Naive thymus-derived CD4-positive, alpha-beta T cell (primary cell): ENCODE measurements around the gene CAMK2D. TPM values are rescaled to one million over a fixed set of nuclear protein-coding genes. Genes with fewer than 3 reads are reported as not detected.

Experiments used
- ATAC-seq: fragments of 150-1000 bp; cut with Tn5 transposase; 2 replicates; pipeline ENCODE4 v1.10.0; 2021; ENCODE audit warnings: mild to moderate bottlenecking, moderate library complexity
- CTCF ChIA-PET: fragments of 350-600 bp; sonication (Branson Sonifier 250); formaldehyde crosslinking; loops from one replicate; lab custom pipeline; 2021; ENCODE audit warnings: antibody characterized with exemption; lab: Charles Lee
- POLR2A ChIA-PET: fragments of 350-600 bp; sonication (Branson Sonifier 250); formaldehyde crosslinking; loops from one replicate; lab custom pipeline; 2021; ENCODE audit warnings: antibody characterized with exemption, inconsistent platforms; lab: Charles Lee
- DNase-seq, 9 donors: peaks; one replicate each; pipeline versions ENCODE4 v3.0.0 to v3.0.0-alpha.2; 2020 to 2022; ENCODE audit warnings: mixed read lengths in 1 of 9
- H3K27ac ChIP-seq: one replicate; pipeline ENCODE4 v1.7.0; 2013; ENCODE audit warnings: mild to moderate bottlenecking, low read depth, low read length, moderate library complexity
- H3K27me3 ChIP-seq, 2 donors: one replicate each; pipeline ENCODE4 v1.7.0; 2013; ENCODE audit warnings: low read length in 2 of 2, mild to moderate bottlenecking in 2 of 2, moderate library complexity in 2 of 2; ENCODE audit not compliant: control insufficient read depth in 2 of 2, insufficient read depth in 2 of 2
- H3K36me3 ChIP-seq, 3 experiments: 1 replicate in 2 of 3; 2 replicates in 1 of 3; pipeline ENCODE4 v1.7.0; 2013; ENCODE audit warnings: low read length in 3 of 3, mild to moderate bottlenecking in 3 of 3, moderate library complexity in 1 of 3; ENCODE audit not compliant: insufficient read depth in 3 of 3, control insufficient read depth in 2 of 3
- H3K4me1 ChIP-seq, 2 donors: one replicate each; pipeline ENCODE4 v1.7.0; 2013; ENCODE audit warnings: low read length in 2 of 2, mild to moderate bottlenecking in 2 of 2, moderate library complexity in 1 of 2; ENCODE audit not compliant: control insufficient read depth in 2 of 2, insufficient read depth in 2 of 2
- H3K4me3 ChIP-seq: 2 replicates; pipeline ENCODE4 v1.7.0; 2013; ENCODE audit warnings: mild to moderate bottlenecking, low read length
- H3K9me3 ChIP-seq, 3 experiments: 1 replicate in 2 of 3; 2 replicates in 1 of 3; pipeline ENCODE4 v1.7.0; 2013; ENCODE audit warnings: low read length in 3 of 3; ENCODE audit not compliant: control insufficient read depth in 2 of 3
- H3K27ac Mint-ChIP-seq, 9 donors: one replicate each; pipeline ENCODE4 v1.8.0; 2020 to 2022; ENCODE audit warnings: mixed read lengths in 9 of 9, mild to moderate bottlenecking in 8 of 9, moderate library complexity in 5 of 9, inconsistent platforms in 2 of 9
- H3K27me3 Mint-ChIP-seq, 5 donors: one replicate each; pipeline ENCODE4 v1.8.0; 2021 to 2022; ENCODE audit warnings: mixed read lengths in 5 of 5, mild to moderate bottlenecking in 1 of 5
- H3K36me3 Mint-ChIP-seq, 5 donors: one replicate each; pipeline ENCODE4 v1.8.0; 2020 to 2022; ENCODE audit warnings: mixed read lengths in 5 of 5, mild to moderate bottlenecking in 3 of 5, inconsistent platforms in 1 of 5
- H3K4me1 Mint-ChIP-seq, 7 donors: one replicate each; pipeline ENCODE4 v1.8.0; 2020 to 2022; ENCODE audit warnings: mixed read lengths in 7 of 7, mild to moderate bottlenecking in 3 of 7, inconsistent platforms in 1 of 7
- H3K4me3 Mint-ChIP-seq, 10 donors: one replicate each; pipeline ENCODE4 v1.8.0; 2020 to 2022; ENCODE audit warnings: mild to moderate bottlenecking in 10 of 10, mixed read lengths in 10 of 10, moderate library complexity in 6 of 10, inconsistent platforms in 2 of 10
- H3K9me3 Mint-ChIP-seq, 11 donors: one replicate each; pipeline ENCODE4 v1.8.0; 2020 to 2022; ENCODE audit warnings: mixed read lengths in 11 of 11, mild to moderate bottlenecking in 4 of 11, inconsistent platforms in 1 of 11, moderate library complexity in 1 of 11
- intact Hi-C, 2 donors: fragments of 100-400 bp; cut with micrococcal nuclease; formaldehyde crosslinking; loops; one replicate each; pipeline ENCODE4 v1.15.1; 2023
- polyA plus RNA-seq, 2 donors: library from polyadenylated mRNA; unstranded; fragments of 300-500 nt; fragmentation: Illumina TruSeq; gene quantifications; one replicate each; pipeline ENCODE4 v1.2.3, GENCODE V29; 2021
- total RNA-seq, 6 experiments: library from RNA in 5 of 6; stranded (reverse) in 5 of 6; gene quantifications; 1 replicate in 5 of 6; 2 replicates in 1 of 6; pipeline ENCODE4 v1.2.3 and lab custom pipeline; 2021 to 2026

Gene CAMK2D
- total and polyA plus RNA-seq, 7 experiments from 2014 or later: 13.5 to 41.2 (median 36.1) TPM

DNA sequence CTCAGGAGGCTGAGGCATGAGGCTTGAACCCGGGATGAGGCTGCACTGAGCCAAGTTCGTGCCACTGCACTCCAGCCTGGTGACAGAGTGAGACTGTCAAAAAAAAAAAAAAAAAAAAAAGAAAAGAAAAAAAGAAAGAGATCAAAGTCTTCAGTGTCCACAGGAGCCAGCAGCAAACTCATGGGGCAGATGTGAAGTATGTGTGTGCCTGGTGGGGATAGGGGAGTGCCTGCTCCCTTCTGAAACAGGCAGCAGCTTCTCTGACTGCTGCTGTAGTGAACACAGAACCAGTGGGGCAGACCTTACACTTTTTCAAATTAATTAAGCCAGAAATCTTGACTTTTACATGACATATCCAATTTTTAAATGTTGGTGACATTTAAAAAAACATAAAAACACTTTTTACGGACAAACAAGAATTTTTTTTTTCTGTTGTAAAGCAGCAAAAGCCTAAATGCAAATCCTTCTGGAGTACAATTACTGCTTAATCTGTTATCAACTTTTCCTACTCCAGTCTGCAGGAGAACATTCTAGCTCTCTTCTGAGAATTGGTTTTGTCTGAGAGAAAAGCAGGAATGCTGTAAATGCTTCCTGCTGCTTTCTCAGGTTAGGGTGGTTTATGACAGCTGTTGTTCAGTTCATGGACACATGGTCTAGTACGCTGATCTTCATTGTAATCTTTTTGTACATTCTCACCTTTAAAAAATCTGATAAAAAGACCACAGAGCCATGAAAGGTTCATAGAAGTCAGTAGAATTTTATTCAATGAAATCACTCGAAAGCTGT is 311.1 kb downstream of the CAMK2D start:
- H3K27me3 Mint-ChIP-seq: no peaks in the 10 kb centered on the region
- H3K4me3 Mint-ChIP-seq: no peak overlapping the region
- Histone ChIP-seq H3K9me3 (peaks cover 0 to 5% (median 0%) of the 10 kb centered on the region in 3 experiments), H3K27ac (no peak overlapping the region), H3K27me3 (no peaks in the 10 kb centered on the region), H3K4me1 (no peaks in the 10 kb centered on the region), H3K36me3 (no peaks in the 10 kb centered on the region), H3K4me3 (no peak overlapping the region)
- CTCF ChIA-PET: no interaction called here
- ATAC-seq (no peak), DNase-seq (no peak)
- peaks cover 0 to 4% (median 0%) of the 10 kb centered on the region in 11 donors for H3K9me3 Mint-ChIP-seq
- H3K36me3 Mint-ChIP-seq: peaks cover 0 to 25% (median 10%) of the 10 kb centered on the region in 5 donors
- POLR2A ChIA-PET: no interaction called here
- intact Hi-C loops: no loop called here
- peaks cover 0 to 3% (median 0%) of the 10 kb centered on the region in 7 donors for H3K4me1 Mint-ChIP-seq
- no peak overlapping the region for H3K27ac Mint-ChIP-seq

DNA sequence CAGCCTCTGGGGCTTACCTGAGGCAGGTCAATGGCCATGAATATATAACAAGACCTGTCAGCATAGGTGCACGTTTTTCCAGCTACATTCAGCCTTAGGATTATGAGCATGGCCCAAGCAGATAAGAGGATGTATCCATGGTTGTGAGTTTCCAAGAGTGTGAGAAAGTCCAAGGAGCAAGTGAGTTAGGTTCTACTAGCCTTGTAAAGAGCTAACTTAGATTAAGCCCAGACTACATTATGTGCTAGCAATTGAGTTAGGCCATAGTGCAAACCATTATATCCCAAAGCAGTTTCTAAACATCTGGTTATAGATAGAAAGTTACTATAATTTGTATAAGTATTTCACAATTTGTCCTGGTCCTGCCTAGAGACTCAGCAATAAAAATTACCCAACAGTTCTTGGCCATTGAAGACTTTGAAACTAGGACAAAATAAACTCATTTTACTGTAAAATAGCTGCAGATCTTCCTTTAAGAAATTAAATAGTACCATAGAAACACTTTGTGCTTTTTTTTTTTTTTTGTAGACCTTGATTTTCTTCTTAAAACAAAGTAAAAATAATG is 312.0 kb downstream of the CAMK2D start:
- Histone ChIP-seq H3K36me3 (no peaks in the 10 kb centered on the region), H3K4me3 (no peak overlapping the region), H3K27ac (no peak overlapping the region), H3K4me1 (no peaks in the 10 kb centered on the region), H3K27me3 (no peaks in the 10 kb centered on the region), H3K9me3 (peaks cover 0 to 5% (median 0%) of the 10 kb centered on the region in 3 experiments)
- peaks cover 0 to 22% (median 10%) of the 10 kb centered on the region in 5 donors for H3K36me3 Mint-ChIP-seq
- peaks cover 0 to 3% (median 0%) of the 10 kb centered on the region in 7 donors for H3K4me1 Mint-ChIP-seq
- H3K9me3 Mint-ChIP-seq: peaks cover 0 to 5% (median 0%) of the 10 kb centered on the region in 11 donors
- no peaks in the 10 kb centered on the region for H3K27me3 Mint-ChIP-seq
- intact Hi-C loops: loop anchor here in 1 of 2 donors (5.0 kb wide), 1 partner anchor 313 kb away; the partner anchor contains the start of gene CAMK2D
- POLR2A ChIA-PET: no interaction called here
- CTCF ChIA-PET: no interaction called here
- ATAC-seq (no peak), DNase-seq (no peak)
- H3K4me3 Mint-ChIP-seq: no peak overlapping the region
- H3K27ac Mint-ChIP-seq: no peak overlapping the region

DNA sequence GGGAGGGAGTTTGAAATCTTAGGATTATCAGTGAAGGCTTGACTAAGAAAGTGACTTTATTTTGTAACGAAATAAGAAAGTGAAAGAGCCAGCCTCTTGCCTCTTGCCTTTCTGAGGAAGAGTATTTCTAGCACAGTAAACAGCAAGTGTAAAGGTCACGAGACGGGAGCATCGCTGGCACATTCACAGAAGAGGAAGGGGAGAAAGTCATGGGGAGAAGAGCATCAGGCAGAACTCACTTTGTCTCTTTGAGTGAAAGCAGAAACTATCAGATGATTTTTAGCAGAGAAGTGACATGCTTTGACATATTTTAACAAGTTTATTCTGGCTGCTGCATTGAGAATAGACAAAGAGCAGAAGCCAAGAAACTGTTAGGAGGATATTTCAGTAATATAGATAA is 313.8 kb downstream of the CAMK2D start:
- no peaks in the 10 kb centered on the region for H3K27me3 Mint-ChIP-seq
- H3K4me3 Mint-ChIP-seq: no peak overlapping the region
- peaks cover 0 to 5% (median 0%) of the 10 kb centered on the region in 11 donors for H3K9me3 Mint-ChIP-seq
- no peak overlapping the region for H3K27ac ChIP-seq
- no peak for DNase-seq
- POLR2A ChIA-PET: no interaction called here
- ATAC-seq: no peak
- intact Hi-C loops: loop anchor here in 1 of 2 donors (5.0 kb wide), 1 partner anchor 315 kb away; the partner anchor contains the start of gene CAMK2D
- no peak overlapping the region for H3K4me3 ChIP-seq
- H3K4me1 ChIP-seq: no peaks in the 10 kb centered on the region
- peaks cover 0 to 13% (median 6%) of the 10 kb centered on the region in 5 donors for H3K36me3 Mint-ChIP-seq
- H3K27ac Mint-ChIP-seq: no peak overlapping the region
- peaks cover 0 to 5% (median 0%) of the 10 kb centered on the region in 3 experiments for H3K9me3 ChIP-seq
- no peaks in the 10 kb centered on the region for H3K27me3 ChIP-seq
- H3K36me3 ChIP-seq: no peaks in the 10 kb centered on the region
- CTCF ChIA-PET: no interaction called here
- H3K4me1 Mint-ChIP-seq: peaks cover 0 to 6% (median 4%) of the 10 kb centered on the region in 7 donors

DNA sequence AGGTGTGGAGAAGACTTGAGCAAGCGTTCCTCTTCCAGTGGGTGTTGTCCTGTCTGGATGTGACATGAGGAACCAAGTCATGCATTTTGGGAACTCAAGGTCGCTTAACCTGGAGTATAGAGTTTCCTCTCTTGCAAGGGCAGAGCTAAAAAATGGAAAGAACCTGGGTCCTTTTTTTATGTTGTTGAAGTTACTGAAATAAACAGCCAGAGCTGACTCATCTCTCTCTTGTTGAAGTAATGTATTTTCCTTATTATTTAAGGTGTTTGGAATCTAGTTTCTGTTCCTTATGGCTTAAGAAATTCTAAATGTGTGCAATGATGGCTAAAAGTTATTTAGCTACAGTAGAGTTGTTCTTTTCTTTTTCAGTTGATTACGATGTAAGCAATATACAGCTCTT is 314.5 kb downstream of the CAMK2D start:
- no peak overlapping the region for H3K27ac ChIP-seq
- intact Hi-C loops: loop anchor here in 1 of 2 donors (5.0 kb wide), 1 partner anchor 315 kb away; the partner anchor contains the start of gene CAMK2D
- no peaks in the 10 kb centered on the region for H3K27me3 ChIP-seq
- no peaks in the 10 kb centered on the region for H3K4me1 ChIP-seq
- H3K36me3 Mint-ChIP-seq: peaks cover 0 to 13% (median 6%) of the 10 kb centered on the region in 5 donors
- ATAC-seq (no peak), DNase-seq (no peak)
- H3K4me1 Mint-ChIP-seq: peaks cover 0 to 6% (median 4%) of the 10 kb centered on the region in 7 donors
- ChIA-PET POLR2A (no interaction called here), CTCF (no interaction called here)
- no peaks in the 10 kb centered on the region for H3K36me3 ChIP-seq
- H3K4me3 Mint-ChIP-seq: no peak overlapping the region
- H3K27me3 Mint-ChIP-seq: peaks cover 0 to 4% (median 0%) of the 10 kb centered on the region in 5 donors
- no peak overlapping the region for H3K4me3 ChIP-seq
- peaks cover 0 to 5% (median 0%) of the 10 kb centered on the region in 3 experiments for H3K9me3 ChIP-seq
- H3K27ac Mint-ChIP-seq: no peak overlapping the region
- peaks cover 0 to 5% (median 0%) of the 10 kb centered on the region in 11 donors for H3K9me3 Mint-ChIP-seq

DNA sequence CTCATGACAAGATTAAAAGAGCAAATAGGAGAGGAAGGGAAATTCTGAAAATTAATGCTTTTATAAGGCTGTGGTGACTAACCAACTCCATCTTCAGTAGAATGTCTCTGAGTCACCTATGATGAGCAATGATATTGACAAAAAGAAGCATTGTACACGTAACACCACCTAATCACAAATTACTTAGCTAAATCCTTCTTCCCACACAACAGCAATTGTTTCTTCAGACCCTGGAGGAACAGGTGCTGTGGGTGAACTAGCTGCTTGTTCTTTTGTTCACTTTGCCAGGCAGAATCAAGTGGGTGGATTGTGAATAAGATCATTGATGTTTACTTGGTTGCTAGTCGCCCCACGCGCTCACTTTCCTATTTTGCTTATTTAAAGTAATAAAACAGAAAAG is 315.5 kb downstream of the CAMK2D start:
- peaks cover 0 to 7% (median 0%) of the 10 kb centered on the region in 5 donors for H3K27me3 Mint-ChIP-seq
- ChIA-PET CTCF (interaction anchor here (0.6 kb wide), 1 partner anchor 798 kb away, joined by 4 read pairs; no protein-coding TSS in a partner anchor), POLR2A (no interaction called here)
- intact Hi-C loops: loop anchor here in 1 of 2 donors (5.0 kb wide), 1 partner anchor 316 kb away; the partner anchor contains the start of gene CAMK2D
- peaks cover 0 to 5% (median 0%) of the 10 kb centered on the region in 5 donors for H3K36me3 Mint-ChIP-seq
- no peaks in the 10 kb centered on the region for H3K4me1 ChIP-seq
- ATAC-seq (no peak), DNase-seq (no peak)
- H3K36me3 ChIP-seq: no peaks in the 10 kb centered on the region
- H3K27ac Mint-ChIP-seq: no peak overlapping the region
- peaks cover 0 to 5% (median 0%) of the 10 kb centered on the region in 3 experiments for H3K9me3 ChIP-seq
- no peak overlapping the region for H3K4me3 Mint-ChIP-seq
- peaks cover 0 to 6% (median 4%) of the 10 kb centered on the region in 7 donors for H3K4me1 Mint-ChIP-seq
- H3K27me3 ChIP-seq: no peaks in the 10 kb centered on the region
- H3K4me3 ChIP-seq: no peak overlapping the region
- peaks cover 0 to 5% (median 0%) of the 10 kb centered on the region in 11 donors for H3K9me3 Mint-ChIP-seq
- no peak overlapping the region for H3K27ac ChIP-seq

DNA sequence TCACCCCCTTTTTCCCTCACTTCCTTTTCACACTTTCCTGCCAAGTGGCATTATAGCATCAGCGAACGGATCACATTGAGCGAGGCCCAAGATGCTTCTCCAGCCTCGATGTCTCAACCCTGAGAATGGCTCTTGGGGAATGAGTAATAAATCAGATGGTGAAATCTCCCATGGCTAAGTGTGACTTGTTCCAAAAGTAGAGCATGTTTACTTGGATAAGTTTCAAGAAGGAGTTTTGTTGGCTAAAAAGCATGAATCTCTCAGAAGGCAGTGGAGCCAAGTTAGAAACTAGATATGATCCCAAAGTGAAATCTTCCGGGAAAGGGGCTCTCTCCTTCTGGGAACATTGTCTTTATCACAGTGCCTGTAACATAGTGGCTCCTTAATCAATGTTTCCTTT is 316.3 kb downstream of the CAMK2D start:
- Mint-ChIP-seq H3K27me3 (peaks cover 0 to 7% (median 0%) of the 10 kb centered on the region in 5 donors), H3K4me1 (peaks cover 0 to 6% (median 4%) of the 10 kb centered on the region in 7 donors), H3K9me3 (peaks cover 0 to 5% (median 0%) of the 10 kb centered on the region in 11 donors), H3K36me3 (peaks cover 0 to 4% (median 0%) of the 10 kb centered on the region in 5 donors), H3K4me3 (no peak overlapping the region), H3K27ac (no peak overlapping the region)
- no peaks in the 10 kb centered on the region for H3K36me3 ChIP-seq
- CTCF ChIA-PET: no interaction called here
- intact Hi-C loops: loop anchor here in 1 of 2 donors (5.0 kb wide), 1 partner anchor 317 kb away; the partner anchor contains the start of gene CAMK2D
- no peak overlapping the region for H3K4me3 ChIP-seq
- no peak for DNase-seq
- no peak for ATAC-seq
- H3K27me3 ChIP-seq: no peaks in the 10 kb centered on the region
- H3K4me1 ChIP-seq: no peaks in the 10 kb centered on the region
- H3K9me3 ChIP-seq: peaks cover 0 to 5% (median 0%) of the 10 kb centered on the region in 3 experiments
- H3K27ac ChIP-seq: no peak overlapping the region
- POLR2A ChIA-PET: no interaction called here
